Panc1 (cell line): ENCODE measurements around the gene FAM98B. TPM values are rescaled to one million over a fixed set of nuclear protein-coding genes. Genes with fewer than 3 reads are reported as not detected.

Experiments used
- ATAC-seq: fragments of 200-7000 bp; cut with Tn5 transposase; 2 replicates; pipeline ENCODE4 v1.9.1; 2020; ENCODE audit warnings: mild to moderate bottlenecking, moderate library complexity
- BruUV-seq: library from RNA; stranded (reverse); fragments of 400-500 nt; replicated peaks from 2 replicates; lab custom pipeline; 2021; lab: Mats Ljungman, UMichigan
- CTCF ChIA-PET: fragments of 300-600 bp; sonication (Branson Sonifier 250); formaldehyde crosslinking; loops from one replicate; lab custom pipeline; 2022; ENCODE audit warnings: antibody characterized with exemption; lab: Charles Lee
- POLR2A ChIA-PET: fragments of 300-600 bp; sonication (Branson Sonifier 250); formaldehyde crosslinking; loops from one replicate; lab custom pipeline; 2022; ENCODE audit warnings: antibody characterized with exemption; lab: Charles Lee
- DNase-seq: peaks from one replicate; pipeline ENCODE4 v3.0.0-alpha.2; 2010; ENCODE audit warnings: low read depth, low spot score
- H3K27ac ChIP-seq: 2 replicates; pipeline ENCODE4 v1.5.1; 2011; ENCODE audit warnings: mild to moderate bottlenecking, low read length, inconsistent platforms
- H3K27me3 ChIP-seq: fragments of 200-500 bp; sonication (Bioruptor generic); 2 replicates; pipeline ENCODE4 v1.6.0; 2014; ENCODE audit warnings: low read length, inconsistent platforms; ENCODE audit not compliant: control insufficient read depth, insufficient read depth
- H3K36me3 ChIP-seq: fragments of 200-500 bp; sonication (Bioruptor generic); 2 replicates; pipeline ENCODE4 v1.5.1; 2014; ENCODE audit warnings: inconsistent platforms, mild to moderate bottlenecking, low read length, moderate library complexity; ENCODE audit not compliant: control insufficient read depth, insufficient read depth
- H3K4me1 ChIP-seq: 2 replicates; pipeline ENCODE4 v1.5.1; 2011; ENCODE audit warnings: inconsistent platforms, mild to moderate bottlenecking, low read length, moderate library complexity; ENCODE audit not compliant: control insufficient read depth, insufficient read depth
- H3K4me3 ChIP-seq, 2 experiments: 2 replicates each; pipeline ENCODE4 v1.5.1; 2011 to 2012; ENCODE audit warnings: low read depth in 2 of 2, low read length in 2 of 2, mild to moderate bottlenecking in 2 of 2, inconsistent platforms in 1 of 2, moderate library complexity in 1 of 2
- H3K9me3 ChIP-seq: fragments of 200-500 bp; sonication (Bioruptor generic); 2 replicates; pipeline ENCODE4 v1.5.1; 2014; ENCODE audit warnings: low read depth, mild to moderate bottlenecking, inconsistent platforms, low read length, moderate library complexity; ENCODE audit not compliant: control insufficient read depth, insufficient read depth
- CTCF ChIP-seq: fragments of 450-650 bp; IDR thresholded peaks from 2 replicates; pipeline ENCODE4 v1.5.1; 2017; ENCODE audit warnings: mild to moderate bottlenecking
- POLR2AphosphoS5 ChIP-seq: IDR thresholded peaks from 2 replicates; pipeline ENCODE4 v1.6.1; 2012; ENCODE audit warnings: mild to moderate bottlenecking, low read depth, low read length, moderate library complexity
- REST ChIP-seq, 2 experiments: IDR thresholded peaks; 2 replicates each; pipeline ENCODE4 v1.6.1; 2011 to 2012; ENCODE audit warnings: low read depth in 2 of 2, control low read depth in 1 of 2, low read length in 1 of 2, mild to moderate bottlenecking in 1 of 2, moderate library complexity in 1 of 2; ENCODE audit not compliant: insufficient read depth in 1 of 2
- SIN3A ChIP-seq: IDR thresholded peaks from 2 replicates; pipeline ENCODE4 v1.6.1; 2012; ENCODE audit warnings: low read depth, mild to moderate bottlenecking, low read length, moderate library complexity, borderline replicate concordance; ENCODE audit not compliant: insufficient read depth
- TCF7L2 ChIP-seq: IDR thresholded peaks from 2 replicates; pipeline ENCODE4 v1.6.1; 2011; ENCODE audit warnings: mild to moderate bottlenecking, low read depth, low read length, inconsistent platforms
- in situ Hi-C: cut with HindIII; loops from 2 replicates; pipeline ENCODE4 v1.10.0; 2016; ENCODE audit warnings: low sequenced_read_pairs, low pct_unique_long_range_greater_than_20kb
- intact Hi-C: fragments of 100-400 bp; cut with micrococcal nuclease; formaldehyde crosslinking; loops from one replicate; pipeline ENCODE4 v1.10.0; 2022; ENCODE audit not compliant: unreplicated experiment
- total RNA-seq: library from RNA; stranded (reverse); gene quantifications from one replicate; pipeline ENCODE4 v1.2.1, GENCODE V29; 2021; ENCODE audit not compliant: unreplicated experiment

The FAM98B gene
- total RNA-seq, 1 experiment from 2014 or later, result 32.5 TPM

- Histone ChIP-seq H3K4me1 (no peaks in the 10 kb centered on the region), H3K27ac (no peak overlapping the region), H3K4me3 (no peak overlapping the region), H3K27me3 (no peaks in the 10 kb centered on the region; the same call in none of the 2 replicates), H3K36me3 (no peaks in the 10 kb centered on the region), H3K9me3 (no peaks in the 10 kb centered on the region)
- BruUV-seq, result no TSS peak
- POLR2A ChIA-PET, result no interaction called here
- in situ Hi-C loops (no loop called here), intact Hi-C loops (no loop called here)
- no peak for DNase-seq
- CTCF ChIA-PET, result no interaction called here
- no peak for ATAC-seq
- no peak for TF ChIP-seq POLR2AphosphoS5
- TF ChIP-seq TCF7L2, result no peak
- no peak for TF ChIP-seq SIN3A
- TF ChIP-seq REST (IDR thresholded peaks at IDR 0.05; ENCODE audit: insufficient read depth in 1 of 2, low read depth in 2 of 2, low read length in 1 of 2), result no peak
- no peak for TF ChIP-seq CTCF
These were observed 70.2 kb downstream of the FAM98B start for GRCh38 chr15:38524156-38524555.

- Histone ChIP-seq H3K27ac (no peak overlapping the region), H3K4me1 (no peaks in the 10 kb centered on the region), H3K9me3 (no peaks in the 10 kb centered on the region), H3K27me3 (no peaks in the 10 kb centered on the region; the same call in 1 of the 2 replicates), H3K36me3 (no peaks in the 10 kb centered on the region), H3K4me3 (no peak overlapping the region)
- in situ Hi-C loops (no loop called here), intact Hi-C loops (no loop called here)
- TF ChIP-seq POLR2AphosphoS5, result no peak
- TF ChIP-seq REST (IDR thresholded peaks at IDR 0.05; ENCODE audit: insufficient read depth in 1 of 2, low read depth in 2 of 2, low read length in 1 of 2), result no peak
- no peak for TF ChIP-seq TCF7L2
- no peak for TF ChIP-seq CTCF
- TF ChIP-seq SIN3A, result no peak
- ATAC-seq, result no peak
- DNase-seq, result no peak
- CTCF ChIA-PET, result no interaction called here
- no TSS peak for BruUV-seq
- POLR2A ChIA-PET, result no interaction called here
These were observed 71.6 kb downstream of the FAM98B start for GRCh38 chr15:38525489-38525888.
